Right lobe of liver (tissue), 6 donors: ENCODE measurements around the gene ZNF451. TPM values are rescaled to one million over a fixed set of nuclear protein-coding genes. Genes with fewer than 3 reads are reported as not detected.

Experiments
- ATAC-seq, 4 donors: fragments of 200-7000 bp; cut with Tn5 transposase; one replicate each; pipeline ENCODE4 v1.9.1; 2020; ENCODE audit warnings: mild to moderate bottlenecking in 4 of 4, moderate library complexity in 4 of 4
- DNase-seq, 3 donors: peaks; one replicate each; pipeline ENCODE4 v3.0.0-alpha.2; 2020
- H3K27ac ChIP-seq, 3 donors: fragments of 200-600 bp; one replicate each; pipeline ENCODE4 v1.8.0; 2022
- H3K27me3 ChIP-seq, 2 donors: fragments of 200-600 bp; one replicate each; pipeline ENCODE4 v1.8.0; 2022
- H3K36me3 ChIP-seq, 4 donors: fragments of 200-600 bp; sonication (generic) in 1 of 4; one replicate each; pipeline versions ENCODE4 v1.5.1 to v1.8.0; 2017 to 2022; ENCODE audit warnings: control low read depth in 1 of 4
- H3K4me1 ChIP-seq, 4 donors: fragments of 200-600 bp; sonication (generic) in 1 of 4; one replicate each; pipeline versions ENCODE4 v1.5.1 to v1.8.0; 2017 to 2022; ENCODE audit warnings: control low read depth in 1 of 4
- H3K4me3 ChIP-seq, 3 donors: fragments of 200-600 bp; one replicate each; pipeline ENCODE4 v1.8.0; 2022
- H3K9me3 ChIP-seq, 4 donors: fragments of 200-600 bp; sonication (generic) in 1 of 4; one replicate each; pipeline versions ENCODE4 v1.5.1 to v1.8.0; 2017 to 2022; ENCODE audit warnings: control low read depth in 1 of 4
- CTCF ChIP-seq, 4 donors: fragments of 200-600 bp in 3 of 4; fragments of 450-650 bp in 1 of 4; IDR thresholded peaks; one replicate each; pipeline versions ENCODE4 v1.5.1 to v1.8.0; 2016 to 2022; ENCODE audit warnings: antibody characterized with exemption in 4 of 4, mild to moderate bottlenecking in 2 of 4
- POLR2A ChIP-seq: fragments of 450-650 bp; IDR thresholded peaks from one replicate; pipeline ENCODE4 v1.6.1; 2017; ENCODE audit warnings: antibody characterized with exemption, mild to moderate bottlenecking
- WGBS: methylation state at CpG from one replicate; pipeline ENCODE4 v1.1.6; 2018; ENCODE audit warnings: low coverage, low lambda C conversion rate; ENCODE audit not compliant: insufficient coverage; ENCODE audit errors: missing lambda C conversion rate; 5-methylcytosine and 5-hydroxymethylcytosine counted together
- intact Hi-C, 2 donors: fragments of 100-400 bp; cut with DNase I; formaldehyde crosslinking; loops; one replicate each; pipeline versions ENCODE4 v1.11.2 to v1.14.1; 2022
- total RNA-seq, 6 experiments: library from RNA; depleted of rRNA in 2 of 6; stranded (reverse); fragments of >200 nt in 2 of 6; fragmentation: NEBNext Ultra II Directional in 3 of 6; extraction: Animal tissue kit (Norgen Biotek cat#: 25700) in 3 of 6; gene quantifications; one replicate each; pipeline versions ENCODE4 v1.1.0 to v1.2.4, GENCODE V29; 2016 to 2023
- donor health status: DM: no; HTN: yes; CAD: no.
- donor health status: DM: no; HTN: no; CAD: no.
- donor health status: DM: no; HTN: no; CAD: no.
- donor health status: DM: no; HTN: yes; CAD: no.
- donor health status: DM: no; HTN: yes; CAD: no.

The ZNF451 gene
- total RNA-seq, 6 experiments from 2014 or later, result 14.4 to 24.9 (median 19.1) TPM

GRCh38 chr6:57210060-57210459 lies 120.1 kb downstream of the ZNF451 start:
- H3K4me3 ChIP-seq, result no peak overlapping the region
- no peaks in the 10 kb centered on the region for H3K4me1 ChIP-seq
- no peak overlapping the region for H3K27ac ChIP-seq
- WGBS, result 96% methylated on average over 5 of the region's 5 CpGs
- no peaks in the 10 kb centered on the region for H3K27me3 ChIP-seq
- no peaks in the 10 kb centered on the region for H3K9me3 ChIP-seq
- DNase-seq, result no peak
- no peaks in the 10 kb centered on the region for H3K36me3 ChIP-seq
- intact Hi-C loops, result no loop called here
- TF ChIP-seq POLR2A (no peak), CTCF (IDR thresholded peaks at IDR 0.05) (no peak)
- ATAC-seq, result no peak

GRCh38 chr6:57215260-57215659 lies 125.3 kb downstream of the ZNF451 start:
- Histone ChIP-seq H3K4me1 (no peaks in the 10 kb centered on the region), H3K36me3 (no peaks in the 10 kb centered on the region), H3K27ac (no peak overlapping the region), H3K9me3 (no peaks in the 10 kb centered on the region), H3K27me3 (no peaks in the 10 kb centered on the region), H3K4me3 (no peak overlapping the region)
- DNase-seq (no peak), ATAC-seq (no peak)
- intact Hi-C loops, result no loop called here
- TF ChIP-seq POLR2A, result no peak
- TF ChIP-seq CTCF (IDR thresholded peaks at IDR 0.05), result no peak
- 100% methylated on average over 1 of the region's 1 CpG for WGBS

- Histone ChIP-seq H3K27ac (no peak overlapping the region), H3K4me3 (no peak overlapping the region), H3K36me3 (no peaks in the 10 kb centered on the region), H3K4me1 (no peaks in the 10 kb centered on the region), H3K9me3 (no peaks in the 10 kb centered on the region), H3K27me3 (no peaks in the 10 kb centered on the region)
- peak in 1 of 4 donors; percentile 20 for ATAC-seq
- TF ChIP-seq POLR2A, result no peak
- TF ChIP-seq CTCF (IDR thresholded peaks at IDR 0.05), result peak in 1 of 4 donors; percentile 12
- no peak for DNase-seq
- intact Hi-C loops, result no loop called here
- WGBS, result 88% methylated on average over 7 of the region's 7 CpGs
These were observed 126.5 kb downstream of the ZNF451 start for GRCh38 chr6:57216235-57217101.

- Histone ChIP-seq H3K4me1 (no peaks in the 10 kb centered on the region), H3K27me3 (no peaks in the 10 kb centered on the region), H3K4me3 (no peak overlapping the region), H3K27ac (no peak overlapping the region), H3K9me3 (no peaks in the 10 kb centered on the region), H3K36me3 (no peaks in the 10 kb centered on the region)
- no peak for DNase-seq
- WGBS, result 94% methylated on average over 9 of the region's 11 CpGs
- intact Hi-C loops, result no loop called here
- no peak for ATAC-seq
- TF ChIP-seq POLR2A, result no peak
- TF ChIP-seq CTCF (IDR thresholded peaks at IDR 0.05), result no peak
These were observed 127.3 kb downstream of the ZNF451 start for GRCh38 chr6:57217270-57217669.

Other genes starting within 250 kb of the ZNF451 start
- gene BEND6, start 135.1 kb upstream of the ZNF451 start, total RNA-seq, result not detected
- gene KIAA1586, start 43.5 kb upstream of the ZNF451 start, total RNA-seq, result 1 to 10 TPM; 3.2 to 6.5 (median 4.5) TPM
- 1 to 10 TPM; 2.8 to 6.2 (median 4.3) TPM for gene BAG2, start 82.1 kb downstream of the ZNF451 start, total RNA-seq
- gene RAB23, start 132.1 kb downstream of the ZNF451 start, total RNA-seq, result 1 to 10 TPM; 2.0 to 3.1 (median 2.5) TPM
- gene PRIM2, start 227.4 kb downstream of the ZNF451 start, total RNA-seq, result 1 to 10 TPM; 2.8 to 5.8 (median 3.7) TPM